ENCODE measurements around the gene ACTG1.

ACTG1 gene

DNA sequence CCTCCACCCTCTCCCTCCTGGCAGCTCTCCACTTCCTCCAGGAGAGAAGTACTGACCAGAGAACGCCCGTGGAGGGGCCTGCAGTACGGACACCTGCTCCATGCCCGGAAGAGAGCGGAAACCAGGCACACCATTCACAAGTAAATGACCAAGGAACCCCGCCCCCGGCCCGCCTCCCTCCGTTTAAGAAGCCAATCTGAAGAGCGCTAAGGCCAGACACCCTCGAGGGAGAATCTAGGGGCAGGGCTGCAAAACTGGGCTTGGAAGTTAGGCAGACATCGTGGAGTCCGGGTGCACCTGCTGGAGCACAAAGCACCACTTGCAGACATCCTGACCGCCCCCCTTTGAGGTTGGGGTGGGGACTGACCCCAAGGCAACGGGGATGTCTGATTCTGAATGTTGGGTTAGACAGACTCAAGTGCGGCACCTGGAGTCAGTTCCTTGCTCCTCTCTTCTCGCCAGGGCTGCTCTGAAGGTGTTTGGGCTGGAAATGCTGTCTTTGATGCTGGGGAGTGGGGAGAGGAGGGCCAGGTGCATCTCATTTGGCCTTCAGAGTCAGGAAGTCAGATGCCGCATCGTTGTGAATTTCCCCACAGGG lies 40.5 kb upstream of the ACTG1 start:
- peaks cover 43 to 51% of the 10 kb centered on the region in 2 experiments for H3K36me3 ChIP-seq (ENCODE audit: control insufficient read depth in 1 of 2, insufficient read depth in 2 of 2, low read depth in 1 of 2, low read length in 2 of 2)
- DNase-seq, result peak; percentile 90
- peak overlapping the region in 1 of 2 experiments; percentile 49 for H2BK12ac ChIP-seq (ENCODE audit: low read length in 2 of 2)
- no peak overlapping the region for H4K91ac ChIP-seq (ENCODE audit: low read length)
- no peak overlapping the region for H2BK15ac ChIP-seq (ENCODE audit: low read depth, poor library complexity, severe bottlenecking)
- 8% methylated on average over 18 of the region's 19 CpGs for WGBS
- peak overlapping the region; percentile 72 for H3K27ac ChIP-seq (ENCODE audit: low read length, poor library complexity, severe bottlenecking)
- H3K18ac ChIP-seq (ENCODE audit: low read depth in 1 of 2, low read length in 2 of 2), result no peak overlapping the region
- no peak overlapping the region for H3K23ac ChIP-seq (ENCODE audit: low read length in 2 of 2)
- no peak overlapping the region for H2AK5ac ChIP-seq (ENCODE audit: low read length, severe bottlenecking)
- H3K27me3 ChIP-seq (ENCODE audit: control insufficient read depth in 1 of 2, insufficient read depth in 1 of 2, low read length in 2 of 2), result no peaks in the 10 kb centered on the region
- H3K4me3 ChIP-seq (ENCODE audit: insufficient read depth in 1 of 2, low read depth in 1 of 2, low read length in 2 of 2), result peak overlapping the region; percentile 92
- peak overlapping the region; percentile 7 for H2BK120ac ChIP-seq (ENCODE audit: low read depth, low read length)
- no peaks in the 10 kb centered on the region for H3K9me3 ChIP-seq (ENCODE audit: control insufficient read depth, low read length)
- peaks cover 54% of the 10 kb centered on the region for H3K4me1 ChIP-seq (ENCODE audit: control insufficient read depth, insufficient read depth, low read depth, low read length)
- peak overlapping the region; percentile 69 for H3K4me2 ChIP-seq (ENCODE audit: low read length, poor library complexity, severe bottlenecking)
- H2BK5ac ChIP-seq (ENCODE audit: low read depth, low read length, poor library complexity, severe bottlenecking), result no peak overlapping the region
- H3K9ac ChIP-seq (ENCODE audit: low read length), result peak overlapping the region; percentile 88
- no peak overlapping the region for H4K8ac ChIP-seq (ENCODE audit: low read length)
- H3K4ac ChIP-seq (ENCODE audit: low read depth in 1 of 2, low read length in 2 of 2), result peak overlapping the region in 1 of 2 experiments; percentile 66
- peaks cover 25% of the 10 kb centered on the region for H3K79me1 ChIP-seq (replicated peaks; ENCODE audit: low read length, poor library complexity, severe bottlenecking)
- no peak overlapping the region for H3K14ac ChIP-seq (ENCODE audit: low read length in 2 of 2)
- H2AFZ ChIP-seq (ENCODE audit: low read depth, low read length), result no peak overlapping the region

- H2BK120ac ChIP-seq (ENCODE audit: low read depth, low read length), result no peak within 1 kb of the TSS
- H2AK5ac ChIP-seq (ENCODE audit: low read length, severe bottlenecking), result no peak within 1 kb of the TSS
- H3K4me3 ChIP-seq (ENCODE audit: insufficient read depth in 1 of 2, low read depth in 1 of 2, low read length in 2 of 2), result peak within 1 kb of the TSS; percentile 92
- peak; percentile 82 for DNase-seq
- peak within 1 kb of the TSS in 1 of 2 experiments; percentile 61 for H3K23ac ChIP-seq (ENCODE audit: low read length in 2 of 2)
- peak within 1 kb of the TSS; percentile 60 for H2AFZ ChIP-seq (ENCODE audit: low read depth, low read length)
- H3K4me2 ChIP-seq (ENCODE audit: low read length, poor library complexity, severe bottlenecking), result peak within 1 kb of the TSS; percentile 84
- under 1% methylated on average over 71 of the region's 85 CpGs for WGBS
- H3K14ac ChIP-seq (ENCODE audit: low read length in 2 of 2), result peak within 1 kb of the TSS in 1 of 2 experiments; percentile 92
- peak within 1 kb of the TSS; percentile 52 for H4K8ac ChIP-seq (ENCODE audit: low read length)
- H2BK15ac ChIP-seq (ENCODE audit: low read depth, poor library complexity, severe bottlenecking), result no peak within 1 kb of the TSS
- H4K91ac ChIP-seq (ENCODE audit: low read length), result peak within 1 kb of the TSS; percentile 44
- peak within 1 kb of the TSS in 1 of 2 experiments; percentile 56 for H2BK12ac ChIP-seq (ENCODE audit: low read length in 2 of 2)
- H3K36me3 ChIP-seq (ENCODE audit: control insufficient read depth in 1 of 2, insufficient read depth in 2 of 2, low read depth in 1 of 2, low read length in 2 of 2), result peaks cover 43 to 51% of the 10 kb centered on the region in 2 experiments
- peak within 1 kb of the TSS; percentile 88 for H3K9ac ChIP-seq (ENCODE audit: low read length)
- no peaks in the 10 kb centered on the region for H3K27me3 ChIP-seq (ENCODE audit: control insufficient read depth in 1 of 2, insufficient read depth in 1 of 2, low read length in 2 of 2)
- peaks cover 29% of the 10 kb centered on the region for H3K79me1 ChIP-seq (replicated peaks; ENCODE audit: low read length, poor library complexity, severe bottlenecking)
- H3K27ac ChIP-seq (ENCODE audit: low read length, poor library complexity, severe bottlenecking), result peak within 1 kb of the TSS; percentile 72
- H2BK5ac ChIP-seq (ENCODE audit: low read depth, low read length, poor library complexity, severe bottlenecking), result peak within 1 kb of the TSS; percentile 79
- no peaks in the 10 kb centered on the region for H3K9me3 ChIP-seq (ENCODE audit: control insufficient read depth, low read length)
- peaks cover 51% of the 10 kb centered on the region for H3K4me1 ChIP-seq (ENCODE audit: control insufficient read depth, insufficient read depth, low read depth, low read length)
- peak within 1 kb of the TSS; percentile 66 to 86 for H3K4ac ChIP-seq (ENCODE audit: low read depth in 1 of 2, low read length in 2 of 2)
- H3K18ac ChIP-seq (ENCODE audit: low read depth in 1 of 2, low read length in 2 of 2), result peak within 1 kb of the TSS; percentile 34 to 96
These were observed 39.8 kb upstream of the ACTG1 start, which contains the start of gene FAAP100 for GRCh38 chr17:81552244-81553017. TSS of gene FAAP100 (minus strand) at chr17:81552353. CDS start at chr17:81552330, 23 bp downstream.

- H3K79me1 ChIP-seq (replicated peaks; ENCODE audit: low read length, poor library complexity, severe bottlenecking), result peaks cover 28% of the 10 kb centered on the region
- H2BK12ac ChIP-seq (ENCODE audit: low read length in 2 of 2), result peak overlapping the region in 1 of 2 experiments; percentile 56
- H3K4me3 ChIP-seq (ENCODE audit: insufficient read depth in 1 of 2, low read depth in 1 of 2, low read length in 2 of 2), result peak overlapping the region; percentile 92
- H3K4me2 ChIP-seq (ENCODE audit: low read length, poor library complexity, severe bottlenecking), result peak overlapping the region; percentile 84
- H3K18ac ChIP-seq (ENCODE audit: low read depth in 1 of 2, low read length in 2 of 2), result peak overlapping the region; percentile 34 to 96
- H3K27me3 ChIP-seq (ENCODE audit: control insufficient read depth in 1 of 2, insufficient read depth in 1 of 2, low read length in 2 of 2), result no peaks in the 10 kb centered on the region
- peak overlapping the region; percentile 7 to 86 for H3K4ac ChIP-seq (ENCODE audit: low read depth in 1 of 2, low read length in 2 of 2)
- H3K36me3 ChIP-seq (ENCODE audit: control insufficient read depth in 1 of 2, insufficient read depth in 2 of 2, low read depth in 1 of 2, low read length in 2 of 2), result peaks cover 43 to 51% of the 10 kb centered on the region in 2 experiments
- H2AFZ ChIP-seq (ENCODE audit: low read depth, low read length), result peak overlapping the region; percentile 60
- peaks cover 47% of the 10 kb centered on the region for H3K4me1 ChIP-seq (ENCODE audit: control insufficient read depth, insufficient read depth, low read depth, low read length)
- H2AK5ac ChIP-seq (ENCODE audit: low read length, severe bottlenecking), result no peak overlapping the region
- peak; percentile 55 for DNase-seq
- H2BK5ac ChIP-seq (ENCODE audit: low read depth, low read length, poor library complexity, severe bottlenecking), result peak overlapping the region; percentile 49
- H3K14ac ChIP-seq (ENCODE audit: low read length in 2 of 2), result peak overlapping the region in 1 of 2 experiments; percentile 92
- H3K9me3 ChIP-seq (ENCODE audit: control insufficient read depth, low read length), result no peaks in the 10 kb centered on the region
- no peak overlapping the region for H3K23ac ChIP-seq (ENCODE audit: low read length in 2 of 2)
- H2BK120ac ChIP-seq (ENCODE audit: low read depth, low read length), result no peak overlapping the region
- no peak overlapping the region for H2BK15ac ChIP-seq (ENCODE audit: low read depth, poor library complexity, severe bottlenecking)
- H4K91ac ChIP-seq (ENCODE audit: low read length), result peak overlapping the region; percentile 44
- H3K9ac ChIP-seq (ENCODE audit: low read length), result peak overlapping the region; percentile 88
- WGBS, result 3% methylated on average over 46 of the region's 69 CpGs
- peak overlapping the region; percentile 29 for H4K8ac ChIP-seq (ENCODE audit: low read length)
- no peak overlapping the region for H3K27ac ChIP-seq (ENCODE audit: low read length, poor library complexity, severe bottlenecking)
These were observed 39.1 kb upstream of the ACTG1 start for GRCh38 chr17:81551458-81552243.

All from mesenchymal stem cell (in vitro differentiated cells and primary cell).